Right lung (tissue), 5 donors: ENCODE measurements around the gene POLR3A. TPM values are rescaled to one million over a fixed set of nuclear protein-coding genes. Genes with fewer than 3 reads are reported as not detected.
"Not testable (repeated sequence)": the region's sequence is repeated elsewhere in the genome, so short reads cannot be mapped to it uniquely, and the experiment has no call there.

Experiments
- DNase-seq, 2 donors: peaks; one replicate each; pipeline ENCODE4 v3.0.0-alpha.2; 2013
- polyA plus RNA-seq, 5 donors: library from polyadenylated mRNA; unstranded; fragments of 120-200 nt; gene quantifications; one replicate each; pipeline versions ENCODE4 v1.2.1 to v1.2.3, GENCODE V29; 2013; ENCODE audit warnings: inconsistent platforms in 1 of 5, low replicate concordance in 1 of 5; ENCODE audit not compliant: insufficient read length in 5 of 5, insufficient read depth in 1 of 5

The POLR3A gene
- polyA plus RNA-seq, 5 donors: 14.7 to 20.8 (median 17.0) TPM

DNA sequence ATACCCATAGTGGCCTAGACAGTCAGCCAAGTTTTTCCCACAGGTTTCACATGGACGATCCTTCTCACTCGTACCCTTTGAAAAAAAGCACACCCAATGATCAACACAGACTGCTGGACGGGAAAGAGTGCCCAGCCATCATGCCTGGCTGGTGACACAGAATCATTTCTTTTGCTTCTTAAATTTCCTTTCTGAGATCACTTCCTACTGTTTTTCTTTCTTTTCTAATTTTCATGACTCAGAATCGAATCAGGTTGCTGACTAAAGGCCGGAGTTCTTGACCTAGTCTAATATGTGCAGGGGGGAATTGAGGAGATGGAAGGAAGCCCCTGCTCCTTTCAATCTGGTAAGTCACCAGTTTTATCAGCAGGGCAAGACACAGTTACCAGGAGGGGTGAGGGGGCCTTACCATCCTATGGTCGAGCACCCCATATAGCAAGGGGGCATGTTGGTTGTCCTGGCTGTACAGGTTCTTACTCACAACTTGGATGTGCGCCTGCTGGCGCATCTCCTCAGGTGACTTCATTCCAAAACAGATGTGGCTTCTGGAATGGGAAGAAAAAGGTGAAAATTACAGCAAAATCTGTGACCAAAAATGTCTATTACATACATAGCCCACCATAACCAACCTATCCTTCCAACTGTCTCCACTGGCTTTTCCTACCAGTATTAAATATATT is 3.5 kb downstream of the POLR3A start:
- no peak for DNase-seq

DNA sequence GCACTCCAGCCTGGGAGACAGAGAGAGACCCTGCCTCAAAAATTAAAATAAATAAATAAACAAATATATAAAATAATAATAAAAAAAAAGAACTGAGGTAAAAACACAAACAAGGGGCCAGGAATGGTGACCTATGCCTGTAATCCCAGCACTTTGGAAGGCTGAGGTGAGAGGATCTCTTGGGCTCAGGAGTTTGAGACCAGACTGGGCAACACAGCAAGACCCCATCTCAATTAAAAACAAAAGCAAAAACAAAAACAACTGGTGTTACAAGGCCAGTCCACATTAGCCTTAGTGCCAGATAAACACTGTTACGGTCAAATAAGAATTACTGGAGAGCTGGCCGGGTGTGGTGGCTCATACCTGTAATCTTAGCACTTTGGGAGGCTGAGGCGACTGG is 5.6 kb downstream of the POLR3A start:
- no peak for DNase-seq

DNA sequence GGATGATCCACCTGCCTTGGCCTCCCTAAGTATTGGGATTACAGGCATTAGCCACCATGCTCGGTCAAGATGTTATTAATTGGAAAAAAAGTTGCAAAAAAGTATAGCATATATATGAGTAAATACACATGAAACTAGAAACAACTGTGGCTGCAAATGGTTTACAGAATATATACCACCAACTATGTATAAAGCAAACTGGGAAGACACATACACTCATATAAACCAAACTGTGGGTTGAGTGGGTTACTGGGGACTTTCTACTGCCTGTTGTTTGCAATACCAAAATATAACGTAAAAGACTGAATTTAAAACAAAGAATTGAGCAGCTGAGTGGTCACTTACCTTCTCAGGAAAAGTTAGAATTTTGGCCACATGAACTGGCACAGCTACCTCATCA is 8.1 kb downstream of the POLR3A start:
- DNase-seq: no peak

DNA sequence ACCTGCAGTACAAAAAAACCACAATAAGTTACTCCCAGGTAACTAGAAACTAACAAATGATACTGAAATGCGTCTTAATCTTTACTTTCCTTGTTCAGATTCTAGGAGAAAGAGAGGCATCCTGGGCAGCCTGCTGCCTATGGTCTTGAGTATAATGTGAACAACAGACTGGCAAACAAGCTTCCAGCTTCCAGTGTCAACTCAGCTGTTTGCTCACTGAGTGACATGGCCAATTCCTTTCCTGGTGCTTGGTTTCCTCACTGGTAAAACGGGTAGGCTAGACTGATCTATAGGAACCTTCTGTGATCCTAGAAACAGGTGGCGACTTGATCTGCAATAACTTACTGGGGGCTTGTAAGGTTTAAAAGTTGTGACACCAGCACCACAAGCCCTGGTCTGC is 10.1 kb downstream of the POLR3A start:
- DNase-seq: no peak

DNA sequence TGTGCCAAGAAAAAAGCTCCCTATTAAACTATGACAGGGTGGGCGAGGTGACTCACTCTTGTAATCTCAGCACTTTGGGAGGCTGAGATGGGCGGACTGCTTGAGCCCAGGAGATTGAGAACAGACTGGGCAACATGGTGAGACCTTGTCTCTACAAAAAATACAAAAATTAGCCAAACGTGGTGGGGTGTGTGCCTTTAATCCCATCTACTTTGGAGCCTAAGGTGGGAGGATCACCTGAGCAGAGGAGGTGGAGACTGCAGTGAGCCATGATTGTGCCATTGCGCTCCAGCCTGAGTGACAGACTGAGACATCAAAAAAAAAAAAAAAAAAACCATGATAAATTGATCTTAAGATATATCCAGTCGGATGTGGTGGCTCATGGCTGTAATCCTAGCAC is 11.5 kb downstream of the POLR3A start:
- no peak for DNase-seq

DNA sequence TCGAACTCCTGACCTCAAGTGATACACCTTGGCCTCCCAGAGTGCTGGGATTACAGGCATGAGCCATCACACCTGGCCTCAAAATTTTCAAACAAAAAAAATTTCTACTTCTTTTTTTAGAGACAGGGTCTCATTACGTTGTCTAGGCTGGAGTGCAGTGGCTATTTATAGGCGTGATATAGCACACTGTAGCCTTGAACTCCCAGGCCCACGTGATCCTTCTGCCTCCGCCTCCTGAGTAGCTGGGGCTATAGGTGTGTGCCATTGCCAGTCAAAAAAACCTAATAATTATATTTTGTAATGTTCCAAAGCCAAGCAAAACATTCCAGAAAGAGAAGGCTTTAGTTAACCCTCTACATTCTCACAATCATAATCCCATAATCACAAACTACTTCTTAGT is 13.8 kb downstream of the POLR3A start:
- no peak for DNase-seq

DNA sequence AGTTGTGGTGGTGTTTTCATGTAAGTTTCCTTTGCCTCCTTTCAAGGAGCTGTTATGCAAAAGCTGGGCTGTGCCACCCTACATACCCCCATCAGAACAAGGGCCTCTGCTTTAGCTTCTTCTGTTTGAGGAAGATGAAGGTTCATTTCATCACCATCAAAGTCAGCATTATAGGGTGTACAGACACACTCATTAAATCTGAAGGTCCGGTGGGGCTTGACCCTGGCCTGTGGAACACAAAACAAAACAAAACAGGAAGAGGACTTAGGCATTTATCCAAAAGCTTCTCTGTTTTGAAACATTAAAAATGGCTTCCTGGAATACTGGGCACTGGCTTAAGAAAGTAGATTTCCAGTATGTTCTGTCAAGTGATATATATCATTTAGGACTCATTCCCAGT is 15.8 kb downstream of the POLR3A start:
- no peak for DNase-seq

DNA sequence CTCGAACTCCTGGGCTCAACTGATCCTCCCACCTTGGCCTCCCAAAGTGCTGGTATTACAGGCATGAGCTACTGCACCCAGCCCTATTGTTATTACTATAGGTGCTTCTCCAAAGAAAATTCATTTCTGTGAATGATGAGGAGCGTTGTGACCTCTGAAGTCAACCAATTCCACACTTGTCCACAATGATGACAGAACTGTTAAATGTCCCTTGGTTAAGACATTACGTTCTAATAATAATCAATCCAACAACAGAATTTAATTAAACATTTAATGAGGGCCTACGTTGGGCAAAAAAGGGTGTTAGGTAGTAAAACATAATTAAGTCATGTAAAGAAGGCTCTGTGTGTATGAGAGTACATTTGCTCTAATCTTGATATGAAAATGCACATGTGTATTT is 18.2 kb downstream of the POLR3A start:
- DNase-seq: no peak

DNA sequence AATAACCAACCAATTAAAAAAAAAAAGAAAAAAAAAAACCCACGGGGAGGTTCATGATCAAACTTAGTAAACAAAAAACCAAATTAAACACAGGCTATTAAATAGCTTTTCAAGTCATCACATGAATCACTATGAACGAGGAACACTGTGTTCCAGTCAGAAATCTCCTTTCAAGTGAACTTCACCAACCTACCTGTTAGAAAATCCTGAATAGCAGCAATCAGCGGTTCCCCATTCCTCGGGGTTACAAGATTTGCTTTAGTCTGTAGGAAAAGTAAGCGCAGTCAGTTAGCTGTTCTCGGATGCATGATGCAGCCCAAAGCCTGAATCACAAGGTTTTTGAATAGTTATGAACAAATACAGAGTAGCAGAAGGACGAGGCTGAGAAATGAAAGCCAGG is 19.0 kb downstream of the POLR3A start:
- DNase-seq: no peak

DNA sequence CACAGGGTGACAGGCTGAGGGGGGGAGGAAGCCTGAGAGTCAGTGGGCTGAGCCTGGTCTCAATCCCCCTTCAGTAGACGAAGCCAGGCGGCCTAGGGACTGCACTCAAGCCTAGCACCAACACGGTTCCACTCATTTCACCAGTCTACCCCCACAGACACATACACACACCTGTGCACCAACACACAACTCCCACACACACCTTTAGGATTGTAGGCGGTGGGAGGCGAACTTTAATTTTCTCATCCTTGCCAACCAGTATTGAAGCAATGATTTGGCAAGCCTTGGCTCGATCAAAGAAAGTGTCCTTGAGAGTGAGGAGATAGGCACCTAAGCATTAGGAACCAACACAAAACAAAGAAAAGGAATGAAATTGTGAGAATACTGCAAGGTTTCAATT is 19.7 kb downstream of the POLR3A start:
- DNase-seq: no peak

DNA sequence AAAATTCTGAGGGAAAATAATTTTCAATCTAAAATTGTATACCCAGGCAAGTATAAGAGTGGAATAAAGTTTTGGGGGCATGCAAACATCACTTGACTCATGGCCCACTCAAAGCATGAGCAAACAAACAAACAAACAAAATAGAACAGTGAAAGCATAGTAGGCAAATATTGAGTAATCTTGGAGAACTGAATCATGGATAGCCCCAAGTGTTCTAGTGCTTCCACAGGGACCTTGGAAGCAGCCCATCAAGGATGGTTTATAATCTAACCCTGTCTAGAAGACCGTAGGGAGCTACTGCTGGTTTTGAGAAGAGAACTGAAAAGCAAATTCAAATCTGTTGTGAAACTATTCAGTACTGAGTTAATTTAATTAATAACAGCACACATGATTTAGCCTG is 22.1 kb downstream of the POLR3A start:
- no peak for DNase-seq

DNA sequence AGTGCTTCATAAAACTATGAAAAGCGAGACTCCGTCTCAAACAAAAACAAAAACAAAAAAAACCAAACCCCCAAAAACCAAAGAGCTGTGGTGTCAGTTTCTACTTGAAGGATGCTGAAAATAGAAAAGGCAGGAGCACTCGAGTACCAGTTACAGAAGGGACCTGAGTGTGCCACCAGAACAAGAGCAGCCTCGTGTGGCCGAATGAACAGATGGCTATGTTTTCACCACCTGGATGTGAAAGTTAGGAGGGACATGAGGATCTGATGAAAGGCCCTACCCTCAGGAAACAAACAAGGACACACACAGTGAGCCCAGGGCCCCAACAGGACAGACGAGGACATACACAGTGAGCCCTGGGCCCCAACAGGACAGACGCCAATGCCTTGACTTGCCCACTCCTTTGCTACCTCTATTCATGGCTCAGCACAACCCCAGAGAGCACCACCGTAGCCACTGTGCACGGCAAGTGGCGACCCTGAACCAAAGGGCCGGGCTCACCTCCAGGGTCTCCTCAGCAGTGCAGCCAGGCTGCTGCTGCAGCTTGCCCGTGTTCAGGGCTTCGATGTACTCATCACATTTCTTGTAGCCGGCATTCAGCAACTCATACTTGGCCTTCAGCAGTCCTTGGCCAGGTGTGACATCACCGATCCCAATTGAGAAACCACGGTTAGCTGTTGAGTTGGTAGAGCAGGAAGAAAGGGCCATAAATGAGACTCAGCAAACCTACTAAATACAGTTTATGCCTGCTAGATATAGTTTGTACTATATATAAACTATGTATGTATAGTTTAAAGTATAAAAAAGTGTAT is 24.9 kb downstream of the POLR3A start:
- DNase-seq: no peak

DNA sequence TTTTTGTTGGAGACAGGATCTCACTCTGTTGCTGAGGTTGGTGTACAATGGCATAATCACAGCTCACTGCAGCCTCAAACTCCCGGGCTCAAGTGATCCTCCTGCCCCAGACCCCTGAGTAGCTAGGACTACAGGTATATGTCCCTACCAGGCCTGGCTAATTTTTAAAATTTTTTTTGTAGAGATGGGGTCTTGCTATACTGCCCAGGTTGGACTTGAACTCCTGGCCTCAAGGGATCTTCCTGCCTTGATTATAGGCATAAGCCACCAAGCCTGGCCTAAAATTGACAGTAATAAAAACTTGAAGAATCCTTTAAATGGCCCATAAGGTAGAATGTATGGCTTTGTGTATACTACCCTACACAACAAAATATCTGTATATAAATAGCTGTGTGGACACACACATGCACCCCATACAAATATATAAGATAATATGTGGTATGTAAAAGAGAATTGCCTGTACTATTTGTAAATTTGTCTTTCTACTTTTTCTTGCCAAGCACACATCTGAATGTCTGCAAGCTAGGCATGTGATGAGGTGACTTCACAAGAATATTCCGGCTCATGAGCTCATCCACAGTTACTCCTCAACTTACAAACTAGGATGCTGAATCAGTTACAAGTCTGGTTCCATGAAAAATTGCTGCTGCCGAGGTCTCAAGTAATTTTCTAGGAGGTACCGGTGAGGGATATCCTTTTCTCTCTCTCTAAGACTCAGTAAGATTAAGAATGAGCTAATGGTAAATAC is 26.6 kb downstream of the POLR3A start:
- DNase-seq: no peak

DNA sequence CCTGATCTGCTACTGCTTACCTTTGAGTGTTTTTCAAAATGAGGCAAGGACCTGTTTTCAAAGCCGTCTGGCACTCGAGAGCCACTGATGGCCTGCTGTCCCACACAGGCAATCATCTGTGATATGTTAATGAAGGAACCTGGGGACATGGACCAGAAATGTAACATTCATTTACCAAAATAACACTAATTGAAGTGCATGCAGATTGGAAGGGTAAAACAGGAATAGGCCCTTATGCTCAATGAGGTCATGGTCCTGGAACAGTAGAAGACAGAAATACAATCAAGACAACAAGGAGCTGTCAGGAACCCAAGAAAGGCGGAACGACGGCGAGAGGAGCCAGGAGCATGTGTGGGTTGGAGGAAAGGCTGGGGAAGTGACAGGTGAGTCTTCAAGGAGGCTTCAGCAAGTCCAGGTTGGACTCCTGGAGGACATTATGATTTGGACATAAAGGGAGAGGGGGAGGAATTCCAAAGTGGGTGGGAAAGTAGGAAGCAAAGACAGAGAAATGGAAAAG is 28.3 kb downstream of the POLR3A start:
- no peak for DNase-seq

DNA sequence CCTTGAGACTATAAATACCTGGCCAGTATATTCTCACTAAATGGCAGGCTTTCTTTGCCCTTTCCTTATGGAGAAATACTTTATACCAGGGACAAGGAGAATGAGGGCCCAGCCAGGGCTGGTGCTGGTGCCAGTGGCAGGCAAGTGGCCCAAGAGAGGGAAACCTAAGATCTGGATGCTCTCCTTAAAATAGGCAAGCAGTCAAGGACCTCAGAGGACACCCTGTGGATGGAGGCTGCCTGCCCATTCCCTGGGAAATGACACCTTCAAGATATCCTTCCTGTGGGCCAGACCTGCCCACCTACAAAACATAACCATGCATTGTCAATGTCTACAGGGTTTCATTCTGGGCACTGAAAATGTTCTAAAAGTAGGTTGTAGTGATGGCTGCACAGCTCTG is 29.1 kb downstream of the POLR3A start:
- DNase-seq: no peak

DNA sequence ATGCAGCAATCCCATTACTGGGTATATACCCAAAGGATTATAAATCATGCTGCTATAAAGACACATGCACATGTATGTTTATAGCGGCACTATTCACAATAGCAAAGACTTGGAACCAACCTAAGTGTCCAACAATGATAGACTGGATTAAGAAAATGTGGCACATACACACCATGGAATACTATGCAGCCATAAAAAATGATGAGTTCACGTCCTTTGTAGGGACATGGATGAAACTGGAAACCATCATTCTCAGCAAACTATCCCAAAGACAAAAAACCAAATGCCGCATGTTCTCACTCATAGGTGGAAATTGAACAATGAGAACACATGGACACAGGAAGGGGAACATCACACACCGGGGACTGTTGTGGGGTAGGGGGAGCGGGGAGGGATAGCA is 30.5 kb downstream of the POLR3A start:
- not testable (repeated sequence) for DNase-seq

DNA sequence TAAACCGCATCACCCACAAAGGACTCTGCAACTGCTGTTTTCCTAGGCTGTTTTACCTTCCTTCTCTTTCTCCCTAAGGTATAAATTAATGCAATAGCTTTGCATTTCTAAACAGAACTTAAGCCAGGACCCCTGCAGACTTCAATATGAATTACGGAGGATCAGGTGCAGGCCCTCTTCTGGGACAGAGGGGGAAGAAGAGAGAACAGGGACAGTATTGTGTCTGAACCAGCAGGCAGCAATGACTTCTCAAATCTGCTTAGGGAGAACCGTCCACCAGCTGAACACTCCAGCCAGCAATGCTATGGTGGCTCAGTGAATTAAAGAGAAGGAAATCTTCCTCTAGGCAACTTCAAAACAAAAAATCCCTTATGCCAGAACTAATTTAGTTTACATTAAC is 35.7 kb downstream of the POLR3A start:
- DNase-seq: no peak

DNA sequence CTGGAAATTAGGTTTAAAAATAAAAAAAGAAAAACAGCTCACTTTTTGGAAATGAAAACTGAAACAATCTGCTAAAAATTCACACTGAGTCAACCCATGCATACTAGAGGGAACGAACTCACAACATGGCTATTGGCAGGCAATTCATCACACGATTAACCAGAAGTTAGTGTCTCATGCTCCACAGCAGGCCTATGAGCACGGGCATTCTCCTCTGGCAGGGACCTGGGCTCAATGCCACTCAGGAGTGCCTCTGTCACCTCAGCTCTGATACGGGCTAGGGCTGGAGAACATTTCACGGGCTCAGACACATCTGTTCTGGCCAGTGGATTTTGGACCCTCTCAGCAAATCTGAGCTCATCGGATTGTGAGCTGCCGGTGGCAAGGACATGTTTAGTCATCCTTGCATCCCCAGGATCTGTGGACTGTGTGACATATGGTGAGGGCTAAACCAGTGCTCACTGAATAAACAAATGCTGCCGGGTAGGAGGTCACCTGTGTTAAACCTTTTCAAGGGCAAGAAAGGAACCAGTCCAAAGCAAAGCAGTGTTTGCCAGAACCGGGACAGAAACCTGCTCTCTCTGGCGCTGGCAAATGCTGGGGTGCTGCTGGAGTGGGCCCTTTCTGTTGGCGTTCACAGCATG is 40.1 kb downstream of the POLR3A start:
- no peak for DNase-seq

DNA sequence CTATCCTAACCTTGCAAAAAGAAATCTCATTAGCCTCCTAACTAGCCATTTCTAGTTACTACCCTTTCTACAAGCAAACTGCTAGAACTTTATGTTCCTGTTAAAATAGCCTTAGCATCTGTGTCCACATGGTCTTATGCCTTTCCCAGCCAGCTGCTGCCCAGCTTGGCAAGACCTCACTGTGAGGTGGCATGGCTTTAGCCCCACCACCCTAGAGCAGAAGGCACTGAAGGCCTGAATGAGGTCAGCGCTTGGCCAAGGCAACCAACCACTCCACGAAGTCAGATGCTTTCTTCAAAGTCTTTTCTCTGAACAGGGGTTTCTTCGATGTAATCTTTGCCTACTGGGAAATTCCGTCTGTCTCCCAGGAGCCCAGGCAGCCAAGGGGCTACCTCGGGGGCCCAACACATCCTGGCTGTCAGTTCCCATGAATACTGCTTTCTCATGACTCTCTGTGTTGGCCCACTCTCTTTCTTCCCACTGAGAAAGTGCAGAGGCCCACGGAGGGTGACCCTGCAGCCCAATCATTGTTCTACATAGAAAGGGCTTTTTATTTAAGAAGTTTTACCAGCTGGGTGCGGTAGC is 41.6 kb downstream of the POLR3A start:
- DNase-seq: no peak

DNA sequence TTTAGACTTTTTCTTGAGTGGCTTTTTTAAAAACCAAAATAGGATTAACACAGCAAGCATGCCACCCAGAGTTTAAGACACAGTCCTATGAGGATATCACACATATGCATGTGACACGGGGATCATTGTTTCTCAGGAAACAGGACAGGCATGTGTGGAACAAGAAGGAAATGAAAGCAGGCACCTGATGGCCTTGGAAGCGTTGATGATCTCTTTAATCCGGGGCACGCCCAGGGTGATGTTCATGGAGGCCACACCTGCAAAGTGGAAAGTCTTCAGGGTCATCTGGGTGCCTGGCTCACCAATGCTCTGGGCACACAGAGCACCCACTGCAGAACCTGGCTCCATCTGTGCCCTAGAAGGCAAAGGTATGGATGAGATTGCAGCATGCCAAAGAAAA is 44.3 kb downstream of the POLR3A start:
- DNase-seq: no peak
